ENCODE data around the gene FOSL2. TPM values are rescaled to one million over a fixed set of nuclear protein-coding genes. Genes with fewer than 3 reads are reported as not detected.

Gene FOSL2
- total RNA-seq, 1 donor from 2014 or later = 1.3 TPM

- peak overlapping the region; percentile 92 for H3K4me3 Mint-ChIP-seq
- Histone ChIP-seq H2AFZ (replicated peaks) (peak overlapping the region; percentile 43), H3K4me3 (peak overlapping the region; percentile 76), H3K27me3 (peaks cover 44% of the 10 kb centered on the region), H4K20me1 (ENCODE audit: low read depth) (peaks cover 7% of the 10 kb centered on the region), H3K79me2 (ENCODE audit: low read depth) (no peaks in the 10 kb centered on the region), H3F3A (ENCODE audit: low read depth) (peaks cover 42% of the 10 kb centered on the region), H3K4me1 (peaks cover 15% of the 10 kb centered on the region), H3K4me2 (peak overlapping the region; percentile 97), H3K9ac (no peak overlapping the region), H3K36me3 (no peaks in the 10 kb centered on the region), H3K9me3 (ENCODE audit: low read depth) (no peaks in the 10 kb centered on the region), H3K27ac (no peak overlapping the region)
- no peak for TF ChIP-seq EZH2phosphoT487 (IDR thresholded peaks at IDR 0.05)
- TF ChIP-seq EZH2 (IDR thresholded peaks at IDR 0.05) = peak; percentile 46
- DNase-seq (ENCODE audit: low spot score) = peak; percentile 79
- no peaks in the 10 kb centered on the region for H3K36me3 Mint-ChIP-seq
- peaks cover 22% of the 10 kb centered on the region for H3K4me1 Mint-ChIP-seq
- H3K27me3 Mint-ChIP-seq (ENCODE audit: insufficient read depth, low read depth) = peaks cover 20% of the 10 kb centered on the region
- H3K9me3 Mint-ChIP-seq = no peaks in the 10 kb centered on the region
- H3K27ac Mint-ChIP-seq = peak overlapping the region; percentile 91
These were observed 2.4 kb upstream of the FOSL2 start for GRCh38 chr2:28390241-28390745.

GRCh38 chr2:28390746-28391563 lies 1.7 kb upstream of the FOSL2 start:
- Histone ChIP-seq H3K4me2 (peak overlapping the region; percentile 97), H3K27ac (no peak overlapping the region), H3K27me3 (peaks cover 50% of the 10 kb centered on the region), H3K9ac (no peak overlapping the region), H3K79me2 (ENCODE audit: low read depth) (no peaks in the 10 kb centered on the region), H3K36me3 (no peaks in the 10 kb centered on the region), H2AFZ (replicated peaks) (peak overlapping the region; percentile 43), H3K9me3 (ENCODE audit: low read depth) (no peaks in the 10 kb centered on the region), H4K20me1 (ENCODE audit: low read depth) (peaks cover 10% of the 10 kb centered on the region), H3K4me3 (peak overlapping the region; percentile 76), H3F3A (ENCODE audit: low read depth) (peaks cover 42% of the 10 kb centered on the region), H3K4me1 (peaks cover 15% of the 10 kb centered on the region)
- H3K4me3 Mint-ChIP-seq = peak overlapping the region; percentile 92
- peaks cover 22% of the 10 kb centered on the region for H3K4me1 Mint-ChIP-seq
- H3K36me3 Mint-ChIP-seq = no peaks in the 10 kb centered on the region
- no peaks in the 10 kb centered on the region for H3K9me3 Mint-ChIP-seq
- peak; percentile 79 for DNase-seq (ENCODE audit: low spot score)
- peaks cover 18% of the 10 kb centered on the region for H3K27me3 Mint-ChIP-seq (ENCODE audit: insufficient read depth, low read depth)
- TF ChIP-seq EZH2 (IDR thresholded peaks at IDR 0.05) (peak; percentile 42), EZH2phosphoT487 (IDR thresholded peaks at IDR 0.05) (no peak)
- H3K27ac Mint-ChIP-seq = no peak overlapping the region

DNA sequence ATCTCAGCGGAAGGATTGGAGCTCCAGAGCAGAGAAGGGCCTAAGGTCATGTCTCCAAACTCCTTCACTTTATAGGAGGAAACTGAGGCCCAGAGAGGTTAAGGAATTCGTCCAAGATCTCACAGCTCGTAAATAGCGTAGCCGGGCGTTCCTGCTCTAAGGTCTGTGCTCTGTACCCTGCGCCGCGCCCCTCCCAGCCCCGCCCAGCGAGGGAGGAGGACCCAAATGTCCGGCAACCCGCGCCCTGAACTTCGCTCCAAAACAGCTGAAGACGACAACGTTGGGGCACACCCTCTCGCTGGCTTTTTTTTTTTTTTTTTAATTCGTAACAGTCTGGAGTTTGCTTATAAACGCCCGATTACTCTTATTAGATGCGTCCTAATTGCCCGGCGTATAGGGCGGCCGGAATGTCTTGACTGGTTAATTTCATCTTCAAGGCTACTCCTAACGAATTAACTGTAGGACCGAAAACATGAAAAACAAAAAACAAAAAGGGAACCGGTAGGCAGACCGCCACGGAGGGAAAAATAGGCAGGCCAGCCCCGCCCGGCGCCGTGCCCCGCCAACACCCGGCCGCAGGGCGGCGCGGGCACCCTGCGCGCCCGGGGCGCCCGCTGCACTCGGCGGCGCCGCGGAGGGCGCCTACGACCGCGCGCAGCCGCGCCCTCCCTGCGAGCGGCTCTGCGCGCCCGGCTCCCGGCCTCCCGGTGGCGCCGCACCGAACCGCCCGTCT lies 928 bp upstream of the FOSL2 start:
- peaks cover 18% of the 10 kb centered on the region for H3K27me3 Mint-ChIP-seq (ENCODE audit: insufficient read depth, low read depth)
- H3K9me3 ChIP-seq (ENCODE audit: low read depth) = no peaks in the 10 kb centered on the region

More for the DNA sequence above, 928 bp upstream of the FOSL2 start:
- H3K79me2 ChIP-seq (ENCODE audit: low read depth) = no peaks in the 10 kb centered on the region
- Mint-ChIP-seq H3K27ac (peak overlapping the region; percentile 82), H3K4me1 (peaks cover 22% of the 10 kb centered on the region), H3K4me3 (peak overlapping the region; percentile 92), H3K36me3 (no peaks in the 10 kb centered on the region), H3K9me3 (no peaks in the 10 kb centered on the region)
- DNase-seq (ENCODE audit: low spot score) = peak; percentile 66
- H3K4me1 ChIP-seq = peaks cover 15% of the 10 kb centered on the region
- peak overlapping the region; percentile 76 for H3K4me3 ChIP-seq
- TF ChIP-seq, protein P1, sequence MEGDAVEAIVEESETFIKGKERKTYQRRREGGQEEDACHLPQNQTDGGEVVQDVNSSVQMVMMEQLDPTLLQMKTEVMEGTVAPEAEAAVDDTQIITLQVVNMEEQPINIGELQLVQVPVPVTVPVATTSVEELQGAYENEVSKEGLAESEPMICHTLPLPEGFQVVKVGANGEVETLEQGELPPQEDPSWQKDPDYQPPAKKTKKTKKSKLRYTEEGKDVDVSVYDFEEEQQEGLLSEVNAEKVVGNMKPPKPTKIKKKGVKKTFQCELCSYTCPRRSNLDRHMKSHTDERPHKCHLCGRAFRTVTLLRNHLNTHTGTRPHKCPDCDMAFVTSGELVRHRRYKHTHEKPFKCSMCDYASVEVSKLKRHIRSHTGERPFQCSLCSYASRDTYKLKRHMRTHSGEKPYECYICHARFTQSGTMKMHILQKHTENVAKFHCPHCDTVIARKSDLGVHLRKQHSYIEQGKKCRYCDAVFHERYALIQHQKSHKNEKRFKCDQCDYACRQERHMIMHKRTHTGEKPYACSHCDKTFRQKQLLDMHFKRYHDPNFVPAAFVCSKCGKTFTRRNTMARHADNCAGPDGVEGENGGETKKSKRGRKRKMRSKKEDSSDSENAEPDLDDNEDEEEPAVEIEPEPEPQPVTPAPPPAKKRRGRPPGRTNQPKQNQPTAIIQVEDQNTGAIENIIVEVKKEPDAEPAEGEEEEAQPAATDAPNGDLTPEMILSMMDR (IDR thresholded peaks at IDR 0.05) = peak; percentile 13
- no peak for TF ChIP-seq EZH2 (IDR thresholded peaks at IDR 0.05)
- TF ChIP-seq EZH2phosphoT487 (IDR thresholded peaks at IDR 0.05) = no peak
- no peak overlapping the region for H3K27ac ChIP-seq
- H3K27me3 ChIP-seq = peaks cover 52% of the 10 kb centered on the region
- H2AFZ ChIP-seq (replicated peaks) = peak overlapping the region; percentile 91
- H3K4me2 ChIP-seq = peak overlapping the region; percentile 97
- H3K9ac ChIP-seq = no peak overlapping the region
- H4K20me1 ChIP-seq (ENCODE audit: low read depth) = peaks cover 10% of the 10 kb centered on the region
- H3F3A ChIP-seq (ENCODE audit: low read depth) = peaks cover 42% of the 10 kb centered on the region
- H3K36me3 ChIP-seq = no peaks in the 10 kb centered on the region
